Kidney (tissue), 14 donors: ENCODE results near the gene SEMA5B. TPM values are rescaled to one million over a fixed set of nuclear protein-coding genes. Genes with fewer than 3 reads are reported as not detected.

ENCODE experiments used
- DNase-seq, 5 donors: peaks; one replicate each; pipeline ENCODE4 v3.0.0-alpha.2; 2013 to 2020
- FAIRE-seq: peaks from 2 replicates; lab custom pipeline; 2012; peaks lifted over from hg19 to GRCh38; lab: Jason Lieb, UNC
- H3K27ac ChIP-seq, 2 donors: one replicate each; pipeline ENCODE4 v1.7.0; 2013; ENCODE audit warnings: low read depth in 2 of 2, low read length in 2 of 2, inconsistent platforms in 1 of 2
- H3K27me3 ChIP-seq: one replicate; pipeline ENCODE4 v1.7.1; 2013; ENCODE audit warnings: low read length, inconsistent platforms; ENCODE audit not compliant: control insufficient read depth, insufficient read depth
- H3K36me3 ChIP-seq, 3 donors: one replicate each; pipeline versions ENCODE4 v1.7.0 to v1.7.1; 2013; ENCODE audit warnings: low read length in 3 of 3, control low read depth in 1 of 3, inconsistent platforms in 1 of 3; ENCODE audit not compliant: insufficient read depth in 3 of 3, control insufficient read depth in 2 of 3
- H3K4me1 ChIP-seq, 3 donors: one replicate each; pipeline versions ENCODE4 v1.7.0 to v1.7.1; 2013; ENCODE audit warnings: low read length in 3 of 3, inconsistent platforms in 1 of 3, low read depth in 1 of 3; ENCODE audit not compliant: control insufficient read depth in 2 of 3, insufficient read depth in 2 of 3
- H3K4me3 ChIP-seq, 3 donors: one replicate each; pipeline versions ENCODE4 v1.7.0 to v1.8.1; 2013; ENCODE audit warnings: low read length in 3 of 3, control low read depth in 1 of 3, inconsistent platforms in 1 of 3
- H3K9ac ChIP-seq, 3 donors: one replicate each; pipeline versions ENCODE4 v1.7.0 to v1.7.1; 2013; ENCODE audit warnings: low read length in 3 of 3, control low read depth in 1 of 3, inconsistent platforms in 1 of 3
- H3K9me3 ChIP-seq, 3 donors: one replicate each; pipeline versions ENCODE4 v1.7.0 to v1.7.1; 2013; ENCODE audit warnings: low read length in 3 of 3, control low read depth in 1 of 3, inconsistent platforms in 1 of 3; ENCODE audit not compliant: control insufficient read depth in 2 of 3, insufficient read depth in 1 of 3
- intact Hi-C: fragments of 100-400 bp; cut with DNase I; formaldehyde crosslinking; loops from one replicate; pipeline ENCODE4 v1.11.1; 2022
- polyA plus RNA-seq: library from polyadenylated mRNA; stranded (reverse); fragments of 350-450 nt; fragmentation: Illumina TruSeq; extraction: RNeasy Lipid Tissue Mini Kit (QIAGEN cat#74804); gene quantifications from one replicate; pipeline ENCODE4 v1.2.3, GENCODE V29; 2014; ENCODE audit warnings: low read depth, low replicate concordance; ENCODE audit not compliant: insufficient read depth
- total RNA-seq: library from RNA; stranded (reverse); fragmentation: NEBNext Ultra II Directional; extraction: Animal tissue kit (Norgen Biotek cat#: 25700); gene quantifications from one replicate; pipeline ENCODE4 v1.2.1, GENCODE V29; 2021
- TF ChIP-seq, protein P1 (sequence below): IDR thresholded peaks from 3 replicates; pipeline ENCODE4 v1.5.1; 2012; ENCODE audit warnings: mild to moderate bottlenecking, moderate library complexity, borderline replicate concordance; ENCODE audit not compliant: insufficient read depth; ENCODE audit errors: extremely low read depth
- donor health status: control.
- donor health status: control.
- donor health status: control.
- donor health status: control.
- donor health status: control.
- donor health status: DM: yes; HTN: yes; CAD: no.
- donor health status: Normal renal cell carcinoma (clear cell type).

Gene SEMA5B
- total and polyA plus RNA-seq, 2 donors from 2014 or later: 6.6 to 8.4 TPM

DNA sequence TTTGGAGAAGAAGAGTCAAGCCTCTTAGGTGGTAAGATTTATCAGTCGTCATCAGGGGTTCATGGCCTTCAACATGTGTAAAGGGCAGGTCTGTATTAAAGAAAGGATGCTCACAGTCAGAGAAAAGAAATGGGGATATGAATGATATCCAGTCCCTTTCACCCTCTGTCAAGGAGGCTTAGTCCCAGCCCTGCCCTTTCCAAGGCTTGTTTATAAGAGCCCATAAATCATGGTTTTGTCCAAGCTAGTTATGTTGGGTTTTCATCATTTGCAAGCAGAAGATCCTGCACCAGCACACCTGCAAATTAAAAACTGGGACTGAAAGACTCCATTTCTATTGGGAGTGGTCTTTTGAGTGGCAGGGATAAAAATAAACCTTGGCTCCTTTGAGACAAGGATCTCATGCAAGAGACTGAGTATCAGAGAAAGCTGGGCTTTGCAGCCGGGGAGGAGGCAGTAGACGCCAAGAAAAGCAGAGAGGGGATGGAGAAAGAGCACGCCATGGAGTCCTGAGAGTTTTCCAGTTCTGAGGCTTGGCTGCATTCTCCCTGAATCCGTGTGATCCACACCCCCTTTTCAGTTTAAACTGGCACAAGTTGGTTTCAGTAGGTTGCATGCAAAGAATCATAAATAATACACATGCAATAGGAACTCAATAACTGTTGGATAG, 26.7 kb upstream of the SEMA5B start:
- FAIRE-seq: no peak
- intact Hi-C loops: no loop called here
- H3K4me3 ChIP-seq: no peak overlapping the region
- DNase-seq: no peak
- no peaks in the 10 kb centered on the region for H3K9me3 ChIP-seq
- H3K27me3 ChIP-seq: no peaks in the 10 kb centered on the region
- H3K9ac ChIP-seq: no peak overlapping the region
- H3K36me3 ChIP-seq: no peaks in the 10 kb centered on the region
- no peaks in the 10 kb centered on the region for H3K4me1 ChIP-seq
- H3K27ac ChIP-seq: no peak overlapping the region
- TF ChIP-seq, protein P1, sequence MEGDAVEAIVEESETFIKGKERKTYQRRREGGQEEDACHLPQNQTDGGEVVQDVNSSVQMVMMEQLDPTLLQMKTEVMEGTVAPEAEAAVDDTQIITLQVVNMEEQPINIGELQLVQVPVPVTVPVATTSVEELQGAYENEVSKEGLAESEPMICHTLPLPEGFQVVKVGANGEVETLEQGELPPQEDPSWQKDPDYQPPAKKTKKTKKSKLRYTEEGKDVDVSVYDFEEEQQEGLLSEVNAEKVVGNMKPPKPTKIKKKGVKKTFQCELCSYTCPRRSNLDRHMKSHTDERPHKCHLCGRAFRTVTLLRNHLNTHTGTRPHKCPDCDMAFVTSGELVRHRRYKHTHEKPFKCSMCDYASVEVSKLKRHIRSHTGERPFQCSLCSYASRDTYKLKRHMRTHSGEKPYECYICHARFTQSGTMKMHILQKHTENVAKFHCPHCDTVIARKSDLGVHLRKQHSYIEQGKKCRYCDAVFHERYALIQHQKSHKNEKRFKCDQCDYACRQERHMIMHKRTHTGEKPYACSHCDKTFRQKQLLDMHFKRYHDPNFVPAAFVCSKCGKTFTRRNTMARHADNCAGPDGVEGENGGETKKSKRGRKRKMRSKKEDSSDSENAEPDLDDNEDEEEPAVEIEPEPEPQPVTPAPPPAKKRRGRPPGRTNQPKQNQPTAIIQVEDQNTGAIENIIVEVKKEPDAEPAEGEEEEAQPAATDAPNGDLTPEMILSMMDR: no peak

DNA sequence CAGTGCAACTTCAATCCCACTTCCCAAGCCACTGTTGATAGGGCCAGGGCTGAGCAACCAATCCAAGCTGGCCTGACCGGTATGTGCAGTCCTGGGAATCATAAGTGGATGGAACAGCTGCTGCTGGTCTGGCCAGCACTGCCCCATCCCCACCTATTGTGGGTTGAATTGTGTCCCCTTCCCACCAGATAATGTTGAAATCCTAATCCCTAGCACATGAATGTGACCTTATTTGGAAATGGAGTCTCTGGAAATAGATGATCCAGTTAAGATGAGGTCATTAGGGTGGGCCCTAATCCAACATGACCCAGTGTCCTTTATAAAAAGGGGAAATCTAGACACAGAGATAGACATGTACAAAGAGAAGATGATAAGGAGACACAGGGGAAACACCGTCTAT, 25.5 kb upstream of the SEMA5B start:
- no peak for DNase-seq
- H3K4me3 ChIP-seq: no peak overlapping the region
- no peak overlapping the region for H3K9ac ChIP-seq
- TF ChIP-seq, protein P1: no peak
- no peaks in the 10 kb centered on the region for H3K4me1 ChIP-seq
- no peak for FAIRE-seq
- H3K9me3 ChIP-seq: no peaks in the 10 kb centered on the region
- no peaks in the 10 kb centered on the region for H3K27me3 ChIP-seq
- H3K36me3 ChIP-seq: no peaks in the 10 kb centered on the region
- H3K27ac ChIP-seq: no peak overlapping the region
- intact Hi-C loops: no loop called here

DNA sequence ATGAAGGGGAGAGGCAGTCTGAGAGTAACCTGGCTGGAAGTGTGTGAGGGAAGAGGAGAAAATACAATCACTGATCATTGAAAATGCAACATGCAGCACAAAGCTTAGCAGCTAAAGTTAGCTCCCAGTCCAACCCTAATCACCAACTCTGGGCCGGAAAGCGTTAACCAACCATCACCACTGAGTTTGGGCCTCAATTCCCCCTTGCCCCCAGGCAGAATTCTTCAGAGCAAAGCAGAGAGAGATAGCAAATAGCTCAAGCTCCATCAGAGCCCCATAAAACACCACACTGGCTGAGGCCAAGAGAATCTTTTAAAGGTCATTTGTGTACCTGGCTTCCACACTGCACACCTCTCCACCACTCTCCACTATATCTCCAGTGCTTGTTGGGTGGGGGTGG, 23.1 kb upstream of the SEMA5B start:
- FAIRE-seq: no peak
- H3K4me3 ChIP-seq: no peak overlapping the region
- intact Hi-C loops: no loop called here
- H3K4me1 ChIP-seq: peaks cover 0 to 5% (median 2%) of the 10 kb centered on the region in 3 donors
- DNase-seq: no peak
- no peak overlapping the region for H3K9ac ChIP-seq
- peak overlapping the region in 1 of 2 donors; percentile 47 for H3K27ac ChIP-seq
- no peaks in the 10 kb centered on the region for H3K27me3 ChIP-seq
- H3K9me3 ChIP-seq: no peaks in the 10 kb centered on the region
- TF ChIP-seq, protein P1: no peak
- no peaks in the 10 kb centered on the region for H3K36me3 ChIP-seq
